Endothelial cell (in vitro differentiated cells): ENCODE results near the gene PEX1. TPM values are rescaled to one million over a fixed set of nuclear protein-coding genes. Genes with fewer than 3 reads are reported as not detected.
"Not testable (repeated sequence)": the region's sequence is repeated elsewhere in the genome, so short reads cannot be mapped to it uniquely, and the experiment has no call there.

Experiments used
- DNase-seq: peaks from one replicate; pipeline ENCODE4 v3.0.0; 2021; ENCODE audit warnings: low spot score
- H3K27ac Mint-ChIP-seq: one replicate; pipeline ENCODE4 v1.8.0; 2021; ENCODE audit warnings: mixed read lengths, inconsistent platforms; ENCODE audit not compliant: unreplicated experiment
- H3K27me3 Mint-ChIP-seq: one replicate; pipeline ENCODE4 v1.8.0; 2021; ENCODE audit warnings: mild to moderate bottlenecking, moderate library complexity, mixed read lengths, inconsistent platforms; ENCODE audit not compliant: unreplicated experiment
- H3K36me3 Mint-ChIP-seq: one replicate; pipeline ENCODE4 v1.8.0; 2021; ENCODE audit warnings: mild to moderate bottlenecking, low read depth, mixed read lengths, inconsistent platforms; ENCODE audit not compliant: unreplicated experiment
- H3K4me1 Mint-ChIP-seq: one replicate; pipeline ENCODE4 v1.8.0; 2021; ENCODE audit warnings: mild to moderate bottlenecking, mixed read lengths, inconsistent platforms; ENCODE audit not compliant: unreplicated experiment
- H3K4me3 Mint-ChIP-seq: one replicate; pipeline ENCODE4 v1.8.0; 2021; ENCODE audit warnings: mild to moderate bottlenecking, mixed read lengths, inconsistent platforms; ENCODE audit not compliant: unreplicated experiment
- H3K9me3 Mint-ChIP-seq: one replicate; pipeline ENCODE4 v1.8.0; 2021; ENCODE audit warnings: mixed read lengths, inconsistent platforms; ENCODE audit not compliant: unreplicated experiment
- total RNA-seq: library from RNA; stranded (reverse); fragmentation: NEBNext Ultra II Directional; extraction: Animal tissue kit (Norgen Biotek cat#: 25700); gene quantifications from one replicate; pipeline ENCODE4 v1.2.1, GENCODE V29; 2021; ENCODE audit not compliant: unreplicated experiment
- TF ChIP-seq, protein P1 (sequence below): fragments of 200-600 bp; sonication (generic); IDR thresholded peaks from one replicate; pipeline ENCODE4 v1.5.0; 2021; ENCODE audit warnings: antibody characterized with exemption; ENCODE audit not compliant: unreplicated experiment

The PEX1 gene
- total RNA-seq, 1 donor from 2014 or later, result 20.3 TPM

DNA sequence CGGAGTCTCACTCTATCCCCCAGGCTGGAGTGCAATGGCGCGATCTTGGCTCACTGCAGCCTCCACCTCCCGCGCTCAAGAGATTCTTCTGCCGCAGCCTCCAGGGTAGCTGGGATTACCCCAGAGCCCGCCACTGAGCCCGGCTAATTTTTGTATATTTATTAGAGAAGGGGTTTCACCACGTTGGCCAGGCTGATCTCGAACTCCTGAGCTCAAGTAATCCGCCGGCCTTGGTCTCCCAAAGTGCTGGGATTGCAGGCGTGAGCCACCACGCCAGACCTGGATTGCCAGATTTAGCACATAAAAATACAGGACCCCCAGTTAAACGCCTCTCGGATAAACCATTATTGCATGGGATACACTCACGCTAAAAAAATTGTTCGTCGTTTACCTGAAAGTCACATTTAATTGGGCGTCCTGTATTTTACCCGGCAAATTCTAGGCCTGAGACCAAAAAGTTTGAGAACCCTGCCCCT, 81.4 kb downstream of the PEX1 start:
- Mint-ChIP-seq H3K27ac (peak overlapping the region; percentile 4), H3K4me3 (peak overlapping the region; percentile 85), H3K4me1 (peaks cover 7% of the 10 kb centered on the region), H3K36me3 (peaks cover 12% of the 10 kb centered on the region), H3K9me3 (no peaks in the 10 kb centered on the region), H3K27me3 (peaks cover 2% of the 10 kb centered on the region)
- TF ChIP-seq, protein P1, sequence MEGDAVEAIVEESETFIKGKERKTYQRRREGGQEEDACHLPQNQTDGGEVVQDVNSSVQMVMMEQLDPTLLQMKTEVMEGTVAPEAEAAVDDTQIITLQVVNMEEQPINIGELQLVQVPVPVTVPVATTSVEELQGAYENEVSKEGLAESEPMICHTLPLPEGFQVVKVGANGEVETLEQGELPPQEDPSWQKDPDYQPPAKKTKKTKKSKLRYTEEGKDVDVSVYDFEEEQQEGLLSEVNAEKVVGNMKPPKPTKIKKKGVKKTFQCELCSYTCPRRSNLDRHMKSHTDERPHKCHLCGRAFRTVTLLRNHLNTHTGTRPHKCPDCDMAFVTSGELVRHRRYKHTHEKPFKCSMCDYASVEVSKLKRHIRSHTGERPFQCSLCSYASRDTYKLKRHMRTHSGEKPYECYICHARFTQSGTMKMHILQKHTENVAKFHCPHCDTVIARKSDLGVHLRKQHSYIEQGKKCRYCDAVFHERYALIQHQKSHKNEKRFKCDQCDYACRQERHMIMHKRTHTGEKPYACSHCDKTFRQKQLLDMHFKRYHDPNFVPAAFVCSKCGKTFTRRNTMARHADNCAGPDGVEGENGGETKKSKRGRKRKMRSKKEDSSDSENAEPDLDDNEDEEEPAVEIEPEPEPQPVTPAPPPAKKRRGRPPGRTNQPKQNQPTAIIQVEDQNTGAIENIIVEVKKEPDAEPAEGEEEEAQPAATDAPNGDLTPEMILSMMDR, result no peak
- DNase-seq, result no peak

DNA sequence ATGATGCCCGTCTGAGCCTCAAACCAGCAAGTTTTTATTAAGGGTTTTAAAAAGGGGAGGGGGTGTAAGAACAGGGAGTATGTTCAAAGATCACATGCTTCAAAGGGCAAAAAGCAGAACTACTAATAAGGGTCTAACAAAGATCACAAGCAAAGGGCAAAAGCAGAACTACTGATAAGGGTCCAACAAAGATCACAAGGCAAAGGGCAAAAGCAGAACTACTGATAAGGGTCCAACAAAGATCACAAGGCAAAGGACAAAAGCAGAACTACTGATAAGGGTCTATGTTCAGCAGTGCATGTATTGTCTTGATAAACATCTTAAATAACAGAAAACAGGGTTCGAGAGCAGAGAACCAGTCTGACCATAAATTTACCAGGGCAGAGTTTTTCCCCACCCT, 85.6 kb downstream of the PEX1 start:
- DNase-seq, H3K27me3 Mint-ChIP-seq, H3K27ac Mint-ChIP-seq, H3K4me3 Mint-ChIP-seq, H3K36me3 Mint-ChIP-seq, H3K4me1 Mint-ChIP-seq, H3K9me3 Mint-ChIP-seq: not testable (repeated sequence)

DNA sequence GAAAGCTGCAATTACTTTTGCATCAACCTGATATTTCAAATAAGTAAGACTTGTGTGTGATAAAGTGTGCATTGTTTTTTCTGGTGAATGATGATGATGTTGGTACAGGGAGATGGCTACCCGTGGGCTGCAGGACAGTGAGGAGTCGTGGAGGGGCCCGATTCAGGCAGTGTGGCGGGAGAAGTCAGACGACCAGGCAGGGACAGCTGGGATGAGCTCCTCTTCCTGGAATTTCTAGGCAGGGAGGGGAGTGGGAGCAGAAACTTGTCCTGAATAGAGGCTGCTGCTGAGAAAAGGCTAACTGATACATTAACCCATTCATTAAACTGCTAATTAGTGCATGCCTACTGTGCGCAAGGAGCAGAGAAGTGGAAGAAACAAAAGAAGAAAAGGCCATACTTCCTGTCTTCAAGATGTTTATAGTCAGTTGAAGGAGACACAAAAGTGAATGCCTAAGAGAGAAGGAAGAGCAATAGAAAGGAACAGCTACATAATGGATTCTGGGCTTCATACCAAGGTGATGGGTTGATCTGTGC, 90.3 kb downstream of the PEX1 start:
- H3K36me3 Mint-ChIP-seq, result no peaks in the 10 kb centered on the region
- DNase-seq, result no peak
- no peak overlapping the region for H3K27ac Mint-ChIP-seq
- peaks cover 4% of the 10 kb centered on the region for H3K27me3 Mint-ChIP-seq
- H3K9me3 Mint-ChIP-seq, result no peaks in the 10 kb centered on the region
- H3K4me3 Mint-ChIP-seq, result no peak overlapping the region
- TF ChIP-seq, protein P1, result no peak
- H3K4me1 Mint-ChIP-seq, result no peaks in the 10 kb centered on the region

Other genes starting within 250 kb of the PEX1 start
- 22.7 TPM for gene GATAD1, start 81.0 kb downstream of the PEX1 start, total RNA-seq
- not detected for gene ERVW-1, start 50.6 kb downstream of the PEX1 start, total RNA-seq
- 17.3 TPM for gene RBM48, start 275 bp upstream of the PEX1 start, total RNA-seq
- 20.2 TPM for gene FAM133B, start 61.9 kb upstream of the PEX1 start, total RNA-seq